T-helper 2 cell treated with Interferon-gamma antibody and Interleukin-4, amounts not matched to agents 100 ng/mL and 5 ng/mL, for 36 hours (primary cell): ENCODE results near the gene PNN. TPM values are rescaled to one million over a fixed set of nuclear protein-coding genes. Genes with fewer than 3 reads are reported as not detected.
"Not testable (repeated sequence)": the region's sequence is repeated elsewhere in the genome, so short reads cannot be mapped to it uniquely, and the experiment has no call there.

Source experiments
- intact Hi-C: fragments of 100-400 bp; cut with micrococcal nuclease; formaldehyde crosslinking; loops from one replicate; pipeline ENCODE4 v1.15.1; 2023
- total RNA-seq: library from RNA; stranded (reverse); gene quantifications from 2 replicates; pipeline ENCODE4 v1.2.3, GENCODE V29; 2022

Gene PNN
- total RNA-seq, 1 donor from 2014 or later, result 101 TPM

DNA sequence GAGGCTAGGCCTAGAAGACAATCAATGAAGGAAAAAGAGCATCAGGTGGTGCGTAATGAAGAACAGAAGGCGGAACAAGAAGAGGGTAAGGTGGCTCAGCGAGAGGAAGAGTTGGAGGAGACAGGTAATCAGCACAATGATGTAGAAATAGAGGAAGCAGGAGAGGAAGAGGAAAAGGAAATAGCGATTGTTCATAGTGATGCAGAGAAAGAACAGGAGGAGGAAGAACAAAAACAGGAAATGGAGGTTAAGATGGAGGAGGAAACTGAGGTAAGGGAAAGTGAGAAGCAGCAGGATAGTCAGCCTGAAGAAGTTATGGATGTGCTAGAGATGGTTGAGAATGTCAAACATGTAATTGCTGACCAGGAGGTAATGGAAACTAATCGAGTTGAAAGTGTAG lies 5.5 kb downstream of the PNN start:
- intact Hi-C loops, result no loop called here

- intact Hi-C loops, result no loop called here
Observed at GRCh38 chr14:39181026-39181692, 6.1 kb downstream of the PNN start.

DNA sequence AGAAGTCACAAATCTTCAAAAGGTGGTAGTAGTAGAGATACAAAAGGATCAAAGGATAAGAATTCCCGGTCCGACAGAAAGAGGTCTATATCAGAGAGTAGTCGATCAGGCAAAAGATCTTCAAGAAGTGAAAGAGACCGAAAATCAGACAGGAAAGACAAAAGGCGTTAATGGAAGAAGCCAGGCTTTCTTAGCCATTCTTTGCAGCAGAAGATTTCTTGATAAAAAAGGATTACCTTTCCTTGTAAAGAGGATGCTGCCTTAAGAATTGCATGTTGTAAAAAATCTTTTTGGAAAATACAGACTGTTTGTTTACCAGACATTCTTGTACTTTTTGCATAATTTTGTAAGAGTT lies 6.6 kb downstream of the PNN start:
- intact Hi-C loops, result no loop called here

DNA sequence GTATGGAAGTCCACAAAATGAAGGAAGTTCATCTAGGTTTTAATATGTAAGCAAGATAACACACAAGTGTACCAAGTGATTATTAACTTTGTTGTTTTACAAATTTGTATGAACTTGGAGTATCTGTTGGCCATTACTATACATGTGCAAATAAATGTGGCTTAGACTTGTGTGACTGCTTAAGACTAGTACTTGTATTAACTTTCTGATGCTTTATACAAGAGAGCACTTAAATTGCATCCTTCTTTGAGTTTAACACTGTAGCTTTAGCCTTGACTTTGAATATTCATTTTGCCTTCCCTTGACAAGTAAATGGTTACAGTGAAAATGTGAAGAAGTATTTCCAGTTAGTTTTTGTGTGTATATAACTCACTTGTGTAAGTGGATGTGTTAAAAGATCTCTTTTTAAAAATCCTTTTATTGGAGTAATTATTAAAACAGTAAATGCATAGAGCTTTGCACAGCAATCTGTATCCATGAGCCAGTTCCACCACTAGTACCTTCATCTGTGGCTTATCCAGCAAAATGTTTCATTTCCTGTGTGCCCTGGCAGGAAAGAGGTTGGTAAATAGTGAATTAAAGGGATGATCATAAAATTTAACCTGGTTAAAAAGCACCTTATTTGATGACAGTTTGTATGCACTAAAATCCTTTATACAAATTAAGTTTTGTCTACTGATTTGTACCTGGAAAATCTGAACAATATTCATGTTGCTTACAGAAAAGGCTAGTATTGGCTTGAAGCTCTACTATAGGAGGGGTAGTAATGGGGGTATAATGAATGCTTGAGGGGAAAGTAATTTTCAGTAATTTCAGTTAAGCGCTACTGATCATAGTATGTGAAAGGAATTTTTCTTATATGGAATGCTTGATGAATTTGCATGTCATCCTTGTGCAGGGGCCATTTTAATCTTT lies 8.0 kb downstream of the PNN start:
- intact Hi-C loops, result no loop called here

GRCh38 chr14:39183685-39184003 lies 8.6 kb downstream of the PNN start:
- intact Hi-C loops, result not testable (repeated sequence)

GRCh38 chr14:39184628-39185255 lies 9.7 kb downstream of the PNN start:
- intact Hi-C loops, result no loop called here

DNA sequence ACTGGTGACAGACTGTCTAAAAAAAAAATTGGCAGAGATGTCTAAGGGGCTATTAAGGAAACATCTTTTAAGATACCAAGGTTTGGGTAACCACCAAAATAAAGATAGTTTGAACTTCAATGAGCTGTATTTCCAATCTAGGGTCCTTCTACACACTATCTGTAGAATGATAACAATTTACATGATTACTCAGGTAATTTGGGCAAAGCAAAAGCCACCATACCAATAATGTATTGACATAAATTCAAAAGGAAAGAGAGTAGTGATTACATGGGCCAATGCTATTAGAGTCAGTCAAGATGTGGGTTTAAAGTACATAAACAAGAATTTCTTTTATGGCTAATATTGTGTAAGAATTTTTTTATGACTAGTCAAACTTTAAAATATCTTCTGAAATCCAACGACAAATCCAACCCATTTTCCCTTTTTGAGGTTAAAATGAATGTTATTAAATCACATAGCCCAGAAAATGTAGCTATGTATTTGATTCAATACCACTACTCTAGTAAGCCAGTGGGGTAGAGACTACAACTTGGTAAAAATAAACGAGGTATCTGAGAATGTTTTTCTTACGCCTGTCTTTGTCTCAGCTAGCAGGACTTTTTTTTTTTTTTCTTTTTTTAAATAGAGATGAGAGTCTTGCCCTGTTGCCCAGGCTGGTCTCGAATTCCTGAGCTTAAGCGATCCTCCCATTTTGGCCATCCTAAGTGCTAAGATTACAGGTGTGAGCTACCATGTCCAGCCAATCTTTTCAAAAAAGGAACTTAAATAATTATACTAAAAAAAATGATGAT lies 10.4 kb downstream of the PNN start:
- intact Hi-C loops, result no loop called here

DNA sequence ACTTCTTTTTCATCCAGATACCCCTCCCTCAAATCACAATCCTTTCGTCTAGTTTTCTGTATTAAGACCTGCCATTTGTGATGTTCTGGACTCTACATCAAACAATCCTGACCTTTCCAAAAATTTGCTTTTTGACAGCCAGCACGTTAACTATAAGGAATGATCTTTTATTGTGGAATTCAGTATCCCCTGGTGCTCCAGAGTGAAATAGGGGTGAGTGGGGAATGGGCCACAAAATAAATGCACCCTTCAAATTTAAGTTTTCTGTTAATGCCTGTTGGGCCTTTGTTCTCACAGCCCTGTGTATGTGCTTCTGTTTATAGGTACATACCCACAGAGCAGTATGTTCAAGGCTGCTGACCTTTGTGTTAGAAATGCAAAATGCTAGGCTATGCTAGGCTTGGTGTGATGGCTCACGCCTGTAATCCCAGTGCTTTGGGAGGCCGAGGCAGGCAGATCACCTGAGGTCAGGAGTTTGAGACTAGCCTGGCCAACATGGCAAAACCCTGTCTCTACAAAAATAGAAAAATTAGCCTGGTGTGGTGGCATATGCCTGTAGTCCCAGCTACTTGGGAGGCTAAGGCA lies 12.0 kb downstream of the PNN start:
- intact Hi-C loops, result no loop called here

GRCh38 chr14:39203659-39204606 lies 28.9 kb downstream of the PNN start:
- intact Hi-C loops, result no loop called here

GRCh38 chr14:39207430-39207829 lies 32.4 kb downstream of the PNN start:
- intact Hi-C loops, result loop anchor here (1.0 kb wide), 1 partner anchor 22 kb away; no protein-coding TSS in a partner anchor

- intact Hi-C loops, result no loop called here
Observed at GRCh38 chr14:39211109-39211741, 36.2 kb downstream of the PNN start.

- intact Hi-C loops, result no loop called here
Observed at GRCh38 chr14:39212034-39212433, 37.0 kb downstream of the PNN start.

GRCh38 chr14:39212693-39213092 lies 37.6 kb downstream of the PNN start:
- intact Hi-C loops, result no loop called here

DNA sequence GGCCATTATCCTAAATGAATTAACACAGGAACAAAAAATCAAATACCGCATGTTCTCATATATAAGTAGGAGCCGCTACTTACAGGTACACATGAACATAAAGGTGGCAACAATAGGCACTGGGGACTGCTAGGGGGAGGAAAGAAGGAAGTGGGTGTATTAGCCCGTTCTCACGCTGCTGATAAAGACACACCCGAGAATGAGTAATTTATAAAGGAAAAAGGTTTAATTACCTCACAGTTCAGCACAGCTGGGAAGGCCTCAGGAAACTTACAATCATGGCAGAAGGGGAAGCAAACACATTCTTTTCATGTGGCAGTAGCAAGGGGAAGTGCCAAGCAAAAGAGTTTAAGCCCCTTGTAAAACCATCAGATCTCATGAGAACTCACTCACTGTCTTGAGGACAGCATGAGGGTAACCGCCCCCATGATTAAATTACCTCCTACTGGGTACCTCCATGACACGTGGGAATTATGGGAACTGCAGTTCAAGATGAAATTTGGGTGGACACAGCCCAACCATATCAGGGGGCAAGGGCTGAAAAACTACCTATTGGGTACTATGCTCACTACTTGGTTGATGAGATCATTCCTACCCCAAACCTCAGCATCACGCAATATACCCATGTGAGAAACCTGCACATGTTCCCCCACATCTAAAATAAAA lies 42.3 kb downstream of the PNN start:
- intact Hi-C loops, result no loop called here

GRCh38 chr14:39218171-39218769 lies 43.2 kb downstream of the PNN start:
- intact Hi-C loops, result no loop called here

GRCh38 chr14:39219075-39219499 lies 44.0 kb downstream of the PNN start:
- intact Hi-C loops, result no loop called here

GRCh38 chr14:39220473-39220872 lies 45.4 kb downstream of the PNN start:
- intact Hi-C loops, result not testable (repeated sequence)

DNA sequence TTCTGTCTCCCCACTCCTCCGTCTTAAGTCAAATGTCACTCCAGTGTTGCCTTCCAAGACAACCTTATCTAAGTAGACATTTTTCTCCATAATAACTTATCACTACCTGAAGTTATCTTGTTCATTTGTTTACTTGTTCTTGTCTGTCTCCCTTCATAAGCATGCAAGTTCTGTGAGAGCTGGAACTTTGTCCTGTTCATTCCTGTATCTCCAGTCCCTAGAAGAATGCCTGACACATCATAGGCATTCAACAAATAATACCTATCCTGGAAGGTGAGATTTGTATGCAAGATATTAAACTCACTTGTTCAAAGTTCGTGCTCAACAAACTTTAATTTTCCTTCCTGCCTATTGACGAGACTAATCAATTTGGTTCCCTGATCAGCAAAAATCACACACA lies 53.0 kb downstream of the PNN start:
- intact Hi-C loops, result loop anchor here (2.0 kb wide), 2 partner anchors 113 to 155 kb away; partner anchors contain the start of gene GEMIN2
